Hepatocyte (in vitro differentiated cells): ENCODE measurements around the gene COL4A2. TPM values are rescaled to one million over a fixed set of nuclear protein-coding genes. Genes with fewer than 3 reads are reported as not detected.

Experiments used
- DNase-seq: peaks from one replicate; pipeline ENCODE4 v3.0.0-alpha.2; 2016; ENCODE audit warnings: low spot score
- H2AFZ ChIP-seq: fragments of 200-600 bp; sonication (generic); 2 replicates; pipeline ENCODE4 v1.6.0; 2016; ENCODE audit warnings: antibody characterized with exemption, mild to moderate bottlenecking
- H3K27ac ChIP-seq: fragments of 200-600 bp; sonication (generic); 2 replicates; pipeline ENCODE4 v1.5.1; 2016; ENCODE audit warnings: mild to moderate bottlenecking
- H3K27me3 ChIP-seq: fragments of 200-600 bp; sonication (generic); 2 replicates; pipeline ENCODE4 v1.6.1; 2016
- H3K36me3 ChIP-seq: fragments of 200-600 bp; sonication (generic); replicated peaks from 2 replicates; pipeline ENCODE4 v1.5.1; 2016; ENCODE audit warnings: low read depth; ENCODE audit not compliant: insufficient read depth
- H3K4me1 ChIP-seq: fragments of 200-600 bp; sonication (generic); 2 replicates; pipeline ENCODE4 v1.5.1; 2016; ENCODE audit warnings: mild to moderate bottlenecking, moderate library complexity; ENCODE audit not compliant: insufficient read depth
- H3K4me2 ChIP-seq: fragments of 200-600 bp; sonication (generic); 2 replicates; pipeline ENCODE4 v1.6.0; 2016
- H3K4me3 ChIP-seq: fragments of 200-600 bp; sonication (generic); 2 replicates; pipeline ENCODE4 v1.5.1; 2016; ENCODE audit warnings: mild to moderate bottlenecking
- H3K79me2 ChIP-seq: fragments of 200-600 bp; sonication (generic); 2 replicates; pipeline ENCODE4 v1.6.0; 2017; ENCODE audit warnings: mild to moderate bottlenecking
- H3K9me2 ChIP-seq: fragments of 200-600 bp; sonication (generic); replicated peaks from 2 replicates; pipeline ENCODE4 v1.6.0; 2017; ENCODE audit warnings: mild to moderate bottlenecking; ENCODE audit not compliant: insufficient read depth
- H3K9me3 ChIP-seq: fragments of 200-600 bp; sonication (generic); 2 replicates; pipeline ENCODE4 v1.5.1; 2016; ENCODE audit warnings: low read depth, mild to moderate bottlenecking
- H4K20me1 ChIP-seq: fragments of 200-600 bp; sonication (generic); 2 replicates; pipeline ENCODE4 v1.6.0; 2016; ENCODE audit warnings: mild to moderate bottlenecking; ENCODE audit not compliant: insufficient read depth, poor library complexity, severe bottlenecking
- CTCF ChIP-seq: fragments of 200-600 bp; sonication (generic); IDR thresholded peaks from 2 replicates; pipeline ENCODE4 v1.5.1; 2016; ENCODE audit warnings: antibody characterized with exemption, mild to moderate bottlenecking; ENCODE audit not compliant: poor library complexity
- EZH2 ChIP-seq: fragments of 200-600 bp; sonication (generic); IDR thresholded peaks from 2 replicates; pipeline ENCODE4 v1.6.1; 2016; ENCODE audit warnings: antibody characterized with exemption, mild to moderate bottlenecking, borderline replicate concordance
- EZH2phosphoT487 ChIP-seq: fragments of 200-600 bp; sonication (generic); IDR thresholded peaks from one replicate; pipeline ENCODE4 v1.6.1; 2018; ENCODE audit warnings: antibody characterized with exemption, mild to moderate bottlenecking, low read depth, moderate library complexity; ENCODE audit not compliant: unreplicated experiment, severe bottlenecking
- WGBS: methylation state at CpG from one replicate; pipeline ENCODE4 v1.1.6; 2016; ENCODE audit warnings: low lambda C conversion rate; ENCODE audit errors: missing lambda C conversion rate; 5-methylcytosine and 5-hydroxymethylcytosine counted together
- polyA plus RNA-seq: library from polyadenylated mRNA; unstranded; fragments of >200 nt; fragmentation: Nextera tagmentation; extraction: Ambion mirVana; gene quantifications from 2 replicates; pipeline ENCODE4 v1.2.1, GENCODE V29; 2016
- total RNA-seq: library from RNA; depleted of rRNA; stranded (reverse); fragments of >200 nt; gene quantifications from 2 replicates; pipeline ENCODE4 v1.2.3, GENCODE V29; 2014

The COL4A2 gene
- total and polyA plus RNA-seq, 2 experiments from 2014 or later = 171 to 221 TPM

DNA sequence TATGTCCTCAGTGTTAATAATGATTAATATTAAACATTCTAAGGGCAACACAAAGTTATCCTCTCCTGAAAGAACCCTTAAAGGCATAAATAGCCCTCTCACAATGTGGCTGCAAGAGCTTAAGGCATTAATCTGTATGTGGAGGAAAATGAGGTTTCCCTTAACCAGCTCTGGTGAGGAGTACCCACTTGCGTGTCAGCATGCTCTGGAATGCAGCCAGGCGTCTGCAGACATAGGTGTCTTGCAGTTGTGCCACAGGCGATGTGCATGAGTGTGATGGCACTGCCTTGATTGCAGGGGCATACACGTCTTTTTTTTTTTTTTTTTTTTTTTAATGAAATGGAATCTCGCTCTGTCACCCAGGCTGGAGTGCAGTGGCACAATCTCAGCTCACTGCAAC lies 162.5 kb downstream of the COL4A2 start:
- Histone ChIP-seq H4K20me1 (no peaks in the 10 kb centered on the region), H3K4me1 (no peaks in the 10 kb centered on the region), H3K79me2 (no peaks in the 10 kb centered on the region), H2AFZ (no peak overlapping the region), H3K4me2 (no peak overlapping the region), H3K9me2 (no peaks in the 10 kb centered on the region), H3K9me3 (no peaks in the 10 kb centered on the region), H3K27ac (no peak overlapping the region), H3K4me3 (no peak overlapping the region), H3K36me3 (no peaks in the 10 kb centered on the region), H3K27me3 (no peaks in the 10 kb centered on the region)
- DNase-seq = no peak
- 83% methylated on average over 5 of the region's 5 CpGs for WGBS
- no peak for TF ChIP-seq EZH2

GRCh38 chr13:110470272-110471009 lies 163.4 kb downstream of the COL4A2 start:
- Histone ChIP-seq H3K27me3 (no peaks in the 10 kb centered on the region), H3K4me2 (no peak overlapping the region), H2AFZ (no peak overlapping the region), H3K9me2 (no peaks in the 10 kb centered on the region), H3K27ac (no peak overlapping the region), H3K4me3 (no peak overlapping the region), H4K20me1 (no peaks in the 10 kb centered on the region), H3K36me3 (no peaks in the 10 kb centered on the region), H3K9me3 (no peaks in the 10 kb centered on the region), H3K79me2 (no peaks in the 10 kb centered on the region), H3K4me1 (no peaks in the 10 kb centered on the region)
- TF ChIP-seq EZH2 (no peak), EZH2phosphoT487 (no peak), CTCF (no peak)
- WGBS = 91% methylated on average over 14 of the region's 14 CpGs
- DNase-seq = no peak

- Histone ChIP-seq H3K36me3 (no peaks in the 10 kb centered on the region), H3K9me2 (no peaks in the 10 kb centered on the region), H3K4me2 (no peak overlapping the region), H3K27me3 (no peaks in the 10 kb centered on the region), H3K4me1 (no peaks in the 10 kb centered on the region), H3K27ac (no peak overlapping the region), H4K20me1 (no peaks in the 10 kb centered on the region), H2AFZ (no peak overlapping the region), H3K4me3 (no peak overlapping the region), H3K79me2 (no peaks in the 10 kb centered on the region), H3K9me3 (no peaks in the 10 kb centered on the region)
- WGBS = 92% methylated on average over 14 of the region's 14 CpGs
- DNase-seq = no peak
- TF ChIP-seq EZH2phosphoT487 (no peak), CTCF (no peak), EZH2 (no peak)
These were observed 164.2 kb downstream of the COL4A2 start for GRCh38 chr13:110471156-110471832.

- Histone ChIP-seq H3K36me3 (no peaks in the 10 kb centered on the region), H3K27ac (no peak overlapping the region), H3K9me2 (no peaks in the 10 kb centered on the region), H3K4me2 (no peak overlapping the region), H2AFZ (no peak overlapping the region), H3K9me3 (no peaks in the 10 kb centered on the region), H3K4me3 (no peak overlapping the region), H3K4me1 (no peaks in the 10 kb centered on the region), H4K20me1 (no peaks in the 10 kb centered on the region), H3K27me3 (no peaks in the 10 kb centered on the region), H3K79me2 (no peaks in the 10 kb centered on the region)
- WGBS = 90% methylated on average over 6 of the region's 7 CpGs
- no peak for TF ChIP-seq EZH2
- TF ChIP-seq CTCF = no peak
- no peak for TF ChIP-seq EZH2phosphoT487
- DNase-seq = no peak
These were observed 164.7 kb downstream of the COL4A2 start for GRCh38 chr13:110471833-110472162.
